Lung (tissue), 12 donors: ENCODE measurements around the gene DHRS3. TPM values are rescaled to one million over a fixed set of nuclear protein-coding genes. Genes with fewer than 3 reads are reported as not detected.

Experiments
- ATAC-seq: fragments of 200-7000 bp; cut with Tn5 transposase; one replicate; pipeline ENCODE4 v1.9.1; 2020; ENCODE audit warnings: moderate number of reproducible peaks; ENCODE audit not compliant: insufficient read depth, low FRiP score
- DNase-seq, 3 donors: peaks; one replicate each; pipeline ENCODE4 v3.0.0-alpha.2; 2013 to 2017
- H3K27ac ChIP-seq, 2 donors: one replicate each; pipeline ENCODE4 v1.5.1; 2013; ENCODE audit warnings: mild to moderate bottlenecking in 2 of 2, moderate library complexity in 2 of 2, control low read depth in 1 of 2, inconsistent platforms in 1 of 2, low read depth in 1 of 2, low read length in 1 of 2
- H3K27me3 ChIP-seq, 3 donors: one replicate each; pipeline ENCODE4 v1.5.1; 2013; ENCODE audit warnings: low read length in 2 of 3; ENCODE audit not compliant: control insufficient read depth in 3 of 3, insufficient read depth in 3 of 3
- H3K36me3 ChIP-seq, 4 donors: one replicate each; pipeline ENCODE4 v1.5.1; 2013; ENCODE audit warnings: low read length in 4 of 4, mild to moderate bottlenecking in 1 of 4, moderate library complexity in 1 of 4; ENCODE audit not compliant: control insufficient read depth in 4 of 4, insufficient read depth in 4 of 4
- H3K4me1 ChIP-seq, 5 donors: one replicate each; pipeline ENCODE4 v1.5.1; 2013; ENCODE audit warnings: low read length in 5 of 5, mild to moderate bottlenecking in 2 of 5, moderate library complexity in 1 of 5; ENCODE audit not compliant: control insufficient read depth in 5 of 5, insufficient read depth in 5 of 5
- H3K4me3 ChIP-seq: one replicate; pipeline ENCODE4 v1.5.1; 2013; ENCODE audit warnings: mild to moderate bottlenecking, control low read depth, moderate library complexity
- H3K9ac ChIP-seq, 2 donors: one replicate each; pipeline ENCODE4 v1.5.1; 2013; ENCODE audit warnings: low read length in 2 of 2, control low read depth in 1 of 2; ENCODE audit not compliant: insufficient read depth in 1 of 2
- H3K9me3 ChIP-seq, 4 donors: one replicate each; pipeline ENCODE4 v1.5.1; 2013; ENCODE audit warnings: low read length in 3 of 4, mild to moderate bottlenecking in 1 of 4, moderate library complexity in 1 of 4; ENCODE audit not compliant: control insufficient read depth in 4 of 4, insufficient read depth in 3 of 4
- CTCF ChIP-seq: IDR thresholded peaks from 2 replicates; pipeline ENCODE4 v1.5.1; 2012; ENCODE audit warnings: mild to moderate bottlenecking; ENCODE audit errors: control extremely low read depth, extremely low read depth
- WGBS, 2 donors: extraction: QIAGEN DNeasy Blood & Tissue Kit; methylation state at CpG; one replicate each; pipeline ENCODE4 v1.1.7; 2013; 5-methylcytosine and 5-hydroxymethylcytosine counted together
- polyA plus RNA-seq, 2 donors: library from polyadenylated mRNA; stranded (reverse); fragments of 200-250 nt; gene quantifications; one replicate each; pipeline ENCODE4 v1.2.1, GENCODE V29; 2013
- total RNA-seq, 2 donors: library from RNA; depleted of rRNA in 1 of 2; stranded (reverse); fragments of >200 nt in 1 of 2; gene quantifications; one replicate each; pipeline ENCODE4 v1.2.1, GENCODE V29; 2014 to 2021
- donor health status: control.
- donor health status: control.
- donor health status: Bipolar disorder and iron deficiency.
- donor health status: healthy.
- donor health status: DM: yes; HTN: yes; CAD: no.

DHRS3 gene
- total and polyA plus RNA-seq, 4 donors = 56.7 to 109 (median 79.8) TPM

GRCh38 chr1:12537906-12538461, 80.0 kb downstream of the DHRS3 start:
- no peak for TF ChIP-seq CTCF
- Histone ChIP-seq H3K27ac (no peak overlapping the region), H3K9me3 (no peaks in the 10 kb centered on the region), H3K36me3 (no peaks in the 10 kb centered on the region), H3K27me3 (peaks cover 0 to 2% (median 0%) of the 10 kb centered on the region in 3 donors), H3K9ac (no peak overlapping the region), H3K4me1 (peaks cover 0 to 26% (median 5%) of the 10 kb centered on the region in 5 donors), H3K4me3 (no peak overlapping the region)
- ATAC-seq (no peak), DNase-seq (no peak)
- WGBS, 2 donors = 96 to 98% methylated on average over 3 of the region's 3 CpGs

DNA sequence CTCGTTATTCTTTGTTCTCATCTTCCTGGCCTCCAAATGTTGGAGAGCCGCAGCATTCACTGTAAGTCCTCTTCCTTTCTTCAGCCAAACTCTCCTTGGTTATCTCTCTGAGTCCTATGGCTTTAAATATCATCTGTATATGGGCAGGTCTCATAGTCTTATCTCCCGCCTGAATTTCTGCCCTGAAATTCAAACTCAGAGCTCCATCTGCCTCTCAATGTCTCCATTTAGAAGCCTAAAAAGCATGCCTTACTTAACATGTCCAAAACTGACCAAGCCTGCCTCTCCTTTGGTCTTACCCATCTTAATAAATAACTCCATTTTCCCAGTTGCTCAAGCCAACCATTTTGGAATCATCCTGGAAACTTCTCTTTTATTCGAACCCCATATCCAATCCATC, 80.7 kb downstream of the DHRS3 start:
- Histone ChIP-seq H3K9ac (no peak overlapping the region), H3K36me3 (no peaks in the 10 kb centered on the region), H3K4me3 (no peak overlapping the region), H3K9me3 (no peaks in the 10 kb centered on the region), H3K27me3 (peaks cover 0 to 2% (median 0%) of the 10 kb centered on the region in 3 donors), H3K27ac (no peak overlapping the region), H3K4me1 (peaks cover 0 to 26% (median 5%) of the 10 kb centered on the region in 5 donors)
- WGBS, 2 donors = 97 to 99% methylated on average over 4 of the region's 4 CpGs
- ATAC-seq = no peak
- DNase-seq = no peak
- no peak for TF ChIP-seq CTCF

- H3K27me3 ChIP-seq = peaks cover 0 to 2% (median 0%) of the 10 kb centered on the region in 3 donors
- no peak overlapping the region for H3K27ac ChIP-seq
- WGBS, 2 donors = 88 to 94% methylated on average over 1 of the region's 1 CpG
- no peak overlapping the region for H3K4me3 ChIP-seq
- no peaks in the 10 kb centered on the region for H3K9me3 ChIP-seq
- ATAC-seq = no peak
- DNase-seq = no peak
- no peaks in the 10 kb centered on the region for H3K36me3 ChIP-seq
- no peak for TF ChIP-seq CTCF
- H3K4me1 ChIP-seq = peaks cover 0 to 17% (median 6%) of the 10 kb centered on the region in 5 donors
- no peak overlapping the region for H3K9ac ChIP-seq
These were observed 81.9 kb downstream of the DHRS3 start for GRCh38 chr1:12536023-12536639.
